ENCODE measurements around the gene ACSM2A. TPM values are rescaled to one million over a fixed set of nuclear protein-coding genes. Genes with fewer than 3 reads are reported as not detected.
"Not testable (repeated sequence)": the region's sequence is repeated elsewhere in the genome, so short reads cannot be mapped to it uniquely, and the experiment has no call there.

Gene ACSM2A
- total RNA-seq (ENCODE audit: low replicate concordance) = not detected in 2 replicates

GRCh38 chr16:20451364-20451763 is at the start of gene ACSM2A:
ACSM2A (plus strand) TSS chr16:20451521; CDS start chr16:20460115, 8,594 bp downstream.
- H3K4me3 ChIP-seq (ENCODE audit: low read depth, low read length); DNase-seq (ENCODE audit: low read depth): not testable (repeated sequence)

GRCh38 chr16:20402651-20403050 is 48.7 kb upstream of the ACSM2A start:
- H3K4me3 ChIP-seq (ENCODE audit: low read depth, low read length) = no peak overlapping the region
- no peak for DNase-seq (ENCODE audit: low read depth)
- no peak for TF ChIP-seq CTCF (IDR thresholded peaks at IDR 0.05; ENCODE audit: insufficient read depth, low read length)

- DNase-seq (ENCODE audit: low read depth) = no peak
- H3K4me3 ChIP-seq (ENCODE audit: low read depth, low read length) = no peak within 1 kb of the TSS
- no peak for TF ChIP-seq CTCF (IDR thresholded peaks at IDR 0.05; ENCODE audit: insufficient read depth, low read length)
Observed at GRCh38 chr16:20404637-20405036, 46.7 kb upstream of the ACSM2A start, which contains the start of gene PDILT. PDILT (minus strand) TSS chr16:20404737; CDS start chr16:20399300, 5,437 bp downstream.

GRCh38 chr16:20409398-20410120 is 41.8 kb upstream of the ACSM2A start, which contains the start of gene ACSM5:
ACSM5 (plus strand) TSS chr16:20409534; CDS start chr16:20411485, 1,951 bp downstream.
- DNase-seq (ENCODE audit: low read depth) = no peak

GRCh38 chr16:20410121-20410723 is 41.1 kb upstream of the ACSM2A start:
- DNase-seq (ENCODE audit: low read depth) = no peak
- no peak overlapping the region for H3K4me3 ChIP-seq (ENCODE audit: low read depth, low read length)
- no peak for TF ChIP-seq CTCF (IDR thresholded peaks at IDR 0.05; ENCODE audit: insufficient read depth, low read length)

More at GRCh38 chr16:20409398-20410120, 41.8 kb upstream of the ACSM2A start, which contains the start of gene ACSM5:
- no peak within 1 kb of the TSS for H3K4me3 ChIP-seq (ENCODE audit: low read depth, low read length)
- TF ChIP-seq CTCF (IDR thresholded peaks at IDR 0.05; ENCODE audit: insufficient read depth, low read length) = no peak

- no peak overlapping the region for H3K4me3 ChIP-seq (ENCODE audit: low read depth, low read length)
- TF ChIP-seq CTCF (IDR thresholded peaks at IDR 0.05; ENCODE audit: insufficient read depth, low read length) = no peak
- DNase-seq (ENCODE audit: low read depth) = no peak
Observed at GRCh38 chr16:20411055-20411454, 40.3 kb upstream of the ACSM2A start.

GRCh38 chr16:20415541-20415940 is 35.8 kb upstream of the ACSM2A start:
- TF ChIP-seq CTCF (IDR thresholded peaks at IDR 0.05; ENCODE audit: insufficient read depth, low read length) = no peak
- H3K4me3 ChIP-seq (ENCODE audit: low read depth, low read length) = no peak overlapping the region
- no peak for DNase-seq (ENCODE audit: low read depth)

GRCh38 chr16:20419093-20419492 is 32.2 kb upstream of the ACSM2A start:
- not testable (repeated sequence) for H3K4me3 ChIP-seq (ENCODE audit: low read depth, low read length); DNase-seq (ENCODE audit: low read depth)

- not testable (repeated sequence) for H3K4me3 ChIP-seq (ENCODE audit: low read depth, low read length); DNase-seq (ENCODE audit: low read depth)
Observed at GRCh38 chr16:20421748-20422147, 29.6 kb upstream of the ACSM2A start.

GRCh38 chr16:20423772-20424128 is 27.6 kb upstream of the ACSM2A start:
- H3K4me3 ChIP-seq (ENCODE audit: low read depth, low read length); DNase-seq (ENCODE audit: low read depth): not testable (repeated sequence)

Measured in fibroblast of the aortic adventitia (primary cell).